Activated CD4-positive, alpha-beta T cell treated with anti-CD3 and anti-CD28 coated beads for 1 hour (primary cell): ENCODE data around the gene PHF20.
"Not testable (repeated sequence)": the region's sequence is repeated elsewhere in the genome, so short reads cannot be mapped to it uniquely, and the experiment has no call there.

ENCODE experiments used
- DNase-seq: peaks from one replicate; pipeline ENCODE4 v3.0.0-alpha.2; 2020

Gene PHF20

GRCh38 chr20:35984382-35984781, 212.6 kb downstream of the PHF20 start:
- no peak for DNase-seq

DNA sequence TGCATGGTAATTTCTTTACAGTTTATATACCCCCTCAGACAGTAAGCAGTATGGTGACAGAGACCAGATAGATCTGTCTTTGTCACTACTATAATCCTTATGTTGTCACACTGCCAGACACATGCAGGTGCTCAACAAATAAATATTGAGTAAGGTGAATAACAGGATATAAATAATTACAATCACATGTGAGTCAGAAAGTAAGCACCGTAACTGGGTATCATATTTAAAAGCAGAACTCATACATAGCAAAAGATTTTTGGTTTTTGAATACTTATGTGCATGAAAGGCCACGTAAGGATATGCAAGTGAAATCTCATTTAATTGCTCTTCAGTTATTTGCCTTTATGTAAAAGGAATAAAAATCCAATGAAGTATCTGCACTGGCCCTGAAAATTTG, 214.0 kb downstream of the PHF20 start:
- no peak for DNase-seq

- no peak for DNase-seq
These were observed 217.2 kb downstream of the PHF20 start for GRCh38 chr20:35988910-35989463.

DNA sequence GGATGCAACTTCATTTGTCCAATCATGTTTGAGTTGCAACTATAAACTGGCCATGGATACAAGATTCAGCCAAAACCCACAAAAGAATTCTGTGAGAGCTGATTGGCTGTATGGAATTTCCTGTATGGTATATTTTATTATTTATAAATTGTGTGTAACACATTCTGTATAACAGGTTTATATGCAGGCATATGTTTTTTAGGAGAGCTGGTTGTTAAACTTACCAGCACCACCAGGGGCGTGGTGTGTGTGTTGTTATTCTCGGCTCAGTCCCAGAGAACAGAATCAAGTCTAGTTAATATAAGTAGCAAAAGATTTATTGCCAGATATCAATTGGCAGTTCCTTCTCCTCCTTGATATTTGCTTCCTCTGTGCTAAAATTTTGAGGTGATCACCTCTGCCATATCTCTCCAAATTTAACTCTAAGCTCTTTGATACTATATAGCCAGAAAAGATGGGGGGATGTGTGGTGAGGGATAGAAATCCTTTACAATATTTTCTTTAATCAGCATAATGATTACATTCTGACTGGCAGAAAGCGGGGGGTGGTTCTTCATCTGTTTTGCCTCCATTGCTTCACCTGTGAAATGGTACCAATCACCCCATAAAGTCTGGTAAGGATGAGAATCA, 219.4 kb downstream of the PHF20 start:
- no peak for DNase-seq

GRCh38 chr20:35992713-35993335, 221.0 kb downstream of the PHF20 start:
- peak; percentile 15 for DNase-seq

GRCh38 chr20:35994994-35995453, 223.2 kb downstream of the PHF20 start:
- DNase-seq = peak; percentile 75

DNA sequence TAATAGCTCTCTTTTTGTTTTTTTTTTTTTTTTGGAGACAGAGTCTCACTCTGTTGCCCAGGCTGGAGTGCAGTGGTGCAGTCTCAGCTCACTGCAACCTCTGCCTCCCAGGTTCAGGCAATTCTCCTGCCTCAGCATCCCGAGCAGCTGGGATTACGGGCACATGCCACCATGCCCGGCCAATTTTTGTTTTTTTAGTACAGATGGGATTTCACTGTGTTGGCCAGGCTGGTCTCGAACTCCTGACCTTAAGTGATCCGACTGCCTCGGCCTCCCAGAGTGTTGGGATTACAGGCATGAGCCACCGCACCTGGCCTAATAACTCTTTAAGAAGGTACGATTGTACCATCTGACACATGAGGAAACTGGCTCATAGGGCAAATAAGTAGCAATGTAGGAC, 224.7 kb downstream of the PHF20 start:
- DNase-seq = not testable (repeated sequence)
